Smooth muscle cell (in vitro differentiated cells): ENCODE results near the gene NOP14. TPM values are rescaled to one million over a fixed set of nuclear protein-coding genes. Genes with fewer than 3 reads are reported as not detected.

Experiments
- DNase-seq: peaks from one replicate; lab custom pipeline; 2025; ENCODE audit not compliant: unreplicated experiment; lab: John Stamatoyannopoulos, UW
- H2AFZ ChIP-seq: fragments of 200-600 bp; sonication (generic); 2 replicates; pipeline ENCODE4 v1.6.0; 2016; ENCODE audit warnings: antibody characterized with exemption, low read depth, mild to moderate bottlenecking
- H3F3A ChIP-seq: fragments of 200-600 bp; sonication (generic); 2 replicates; pipeline ENCODE4 v1.6.0; 2017; ENCODE audit warnings: antibody characterized with exemption, low read depth
- H3K27ac ChIP-seq: fragments of 200-600 bp; sonication (generic); 2 replicates; pipeline ENCODE4 v1.5.1; 2016; ENCODE audit warnings: low read depth, mild to moderate bottlenecking
- H3K27me3 ChIP-seq: fragments of 200-600 bp; sonication (generic); 2 replicates; pipeline ENCODE4 v1.6.1; 2016; ENCODE audit warnings: low read depth, mild to moderate bottlenecking
- H3K36me3 ChIP-seq: fragments of 200-600 bp; sonication (generic); 2 replicates; pipeline ENCODE4 v1.5.1; 2016; ENCODE audit warnings: low read depth
- H3K4me1 ChIP-seq: fragments of 200-600 bp; sonication (generic); 2 replicates; pipeline ENCODE4 v1.5.1; 2016; ENCODE audit warnings: low read depth
- H3K4me2 ChIP-seq: fragments of 200-600 bp; sonication (generic); 2 replicates; pipeline ENCODE4 v1.6.0; 2016; ENCODE audit warnings: mild to moderate bottlenecking
- H3K4me3 ChIP-seq: fragments of 200-600 bp; sonication (generic); 2 replicates; pipeline ENCODE4 v1.5.1; 2016; ENCODE audit warnings: mild to moderate bottlenecking
- H3K79me2 ChIP-seq: fragments of 200-600 bp; sonication (generic); 2 replicates; pipeline ENCODE4 v1.6.0; 2016; ENCODE audit warnings: low read depth, mild to moderate bottlenecking
- H3K9ac ChIP-seq: fragments of 200-600 bp; sonication (generic); 2 replicates; pipeline ENCODE4 v1.6.0; 2016; ENCODE audit warnings: low read depth
- H3K9me3 ChIP-seq: fragments of 200-600 bp; sonication (generic); replicated peaks from 2 replicates; pipeline ENCODE4 v1.5.1; 2016; ENCODE audit warnings: low read depth
- H4K20me1 ChIP-seq: fragments of 200-600 bp; sonication (generic); 2 replicates; pipeline ENCODE4 v1.6.0; 2016; ENCODE audit warnings: low read depth
- WGBS: methylation state at CpG from one replicate; pipeline ENCODE4 v1.1.7; 2016; ENCODE audit warnings: low lambda C conversion rate; 5-methylcytosine and 5-hydroxymethylcytosine counted together
- polyA plus RNA-seq: library from polyadenylated mRNA; unstranded; fragments of >200 nt; fragmentation: Nextera tagmentation; extraction: Ambion mirVana; gene quantifications from 2 replicates; pipeline ENCODE4 v1.2.1, GENCODE V29; 2016
- total RNA-seq: library from RNA; depleted of rRNA; stranded (reverse); fragments of >200 nt; gene quantifications from 2 replicates; pipeline ENCODE4 v1.2.3, GENCODE V29; 2014
- TF ChIP-seq, protein P1 (sequence below): fragments of 200-600 bp; sonication (generic); IDR thresholded peaks from 2 replicates; pipeline ENCODE4 v1.5.1; 2017; ENCODE audit warnings: borderline replicate concordance, mild to moderate bottlenecking, antibody characterized with exemption; ENCODE audit not compliant: insufficient read depth, poor library complexity, severe bottlenecking

The NOP14 gene
- total and polyA plus RNA-seq, 2 experiments from 2014 or later, result 10.9 to 18.5 TPM

- peaks cover 22% of the 10 kb centered on the region for H4K20me1 ChIP-seq
- H3K79me2 ChIP-seq, result peaks cover 4% of the 10 kb centered on the region
- H2AFZ ChIP-seq, result no peak overlapping the region
- H3K9me3 ChIP-seq, result no peaks in the 10 kb centered on the region
- no peaks in the 10 kb centered on the region for H3K36me3 ChIP-seq
- H3K27ac ChIP-seq, result peak overlapping the region; percentile 33
- H3K4me1 ChIP-seq, result peaks cover 14% of the 10 kb centered on the region
- H3K9ac ChIP-seq, result peak overlapping the region; percentile 22
- no peaks in the 10 kb centered on the region for H3K27me3 ChIP-seq
- H3F3A ChIP-seq, result peaks cover 17% of the 10 kb centered on the region
- H3K4me2 ChIP-seq, result peak overlapping the region; percentile 90
- no peak for DNase-seq
- TF ChIP-seq, protein P1, sequence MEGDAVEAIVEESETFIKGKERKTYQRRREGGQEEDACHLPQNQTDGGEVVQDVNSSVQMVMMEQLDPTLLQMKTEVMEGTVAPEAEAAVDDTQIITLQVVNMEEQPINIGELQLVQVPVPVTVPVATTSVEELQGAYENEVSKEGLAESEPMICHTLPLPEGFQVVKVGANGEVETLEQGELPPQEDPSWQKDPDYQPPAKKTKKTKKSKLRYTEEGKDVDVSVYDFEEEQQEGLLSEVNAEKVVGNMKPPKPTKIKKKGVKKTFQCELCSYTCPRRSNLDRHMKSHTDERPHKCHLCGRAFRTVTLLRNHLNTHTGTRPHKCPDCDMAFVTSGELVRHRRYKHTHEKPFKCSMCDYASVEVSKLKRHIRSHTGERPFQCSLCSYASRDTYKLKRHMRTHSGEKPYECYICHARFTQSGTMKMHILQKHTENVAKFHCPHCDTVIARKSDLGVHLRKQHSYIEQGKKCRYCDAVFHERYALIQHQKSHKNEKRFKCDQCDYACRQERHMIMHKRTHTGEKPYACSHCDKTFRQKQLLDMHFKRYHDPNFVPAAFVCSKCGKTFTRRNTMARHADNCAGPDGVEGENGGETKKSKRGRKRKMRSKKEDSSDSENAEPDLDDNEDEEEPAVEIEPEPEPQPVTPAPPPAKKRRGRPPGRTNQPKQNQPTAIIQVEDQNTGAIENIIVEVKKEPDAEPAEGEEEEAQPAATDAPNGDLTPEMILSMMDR, result no peak
- H3K4me3 ChIP-seq, result peak overlapping the region; percentile 76
- WGBS, result 92% methylated on average over 15 of the region's 15 CpGs
Observed at GRCh38 chr4:2932951-2933565, 30.1 kb downstream of the NOP14 start.

GRCh38 chr4:2932321-2932950, 30.8 kb downstream of the NOP14 start:
- H3K36me3 ChIP-seq, result no peaks in the 10 kb centered on the region
- 95% methylated on average over 18 of the region's 18 CpGs for WGBS
- H3K27me3 ChIP-seq, result no peaks in the 10 kb centered on the region

GRCh38 chr4:2931512-2932301, 31.5 kb downstream of the NOP14 start:
- no peaks in the 10 kb centered on the region for H3K36me3 ChIP-seq
- no peak for DNase-seq
- peaks cover 4% of the 10 kb centered on the region for H3K79me2 ChIP-seq
- TF ChIP-seq, protein P1, result no peak
- no peak overlapping the region for H2AFZ ChIP-seq
- H3K9me3 ChIP-seq, result no peaks in the 10 kb centered on the region
- H3F3A ChIP-seq, result peaks cover 17% of the 10 kb centered on the region
- H3K4me1 ChIP-seq, result peaks cover 14% of the 10 kb centered on the region
- H3K4me2 ChIP-seq, result no peak overlapping the region
- H3K4me3 ChIP-seq, result no peak overlapping the region
- 94% methylated on average over 33 of the region's 38 CpGs for WGBS
- no peak overlapping the region for H3K9ac ChIP-seq
- no peaks in the 10 kb centered on the region for H3K27me3 ChIP-seq
- H4K20me1 ChIP-seq, result peaks cover 16% of the 10 kb centered on the region
- no peak overlapping the region for H3K27ac ChIP-seq

More at GRCh38 chr4:2932321-2932950, 30.8 kb downstream of the NOP14 start:
- H3K4me1 ChIP-seq, result peaks cover 14% of the 10 kb centered on the region
- H3K4me2 ChIP-seq, result peak overlapping the region; percentile 90
- H3K4me3 ChIP-seq, result no peak overlapping the region
- no peak overlapping the region for H3K27ac ChIP-seq
- DNase-seq, result no peak
- no peak overlapping the region for H3K9ac ChIP-seq
- peaks cover 22% of the 10 kb centered on the region for H4K20me1 ChIP-seq
- H3K9me3 ChIP-seq, result no peaks in the 10 kb centered on the region
- no peak overlapping the region for H2AFZ ChIP-seq
- TF ChIP-seq, protein P1, result no peak
- H3F3A ChIP-seq, result peaks cover 17% of the 10 kb centered on the region
- peaks cover 4% of the 10 kb centered on the region for H3K79me2 ChIP-seq
